Neutrophil (primary cell): ENCODE data around the gene TPD52L2.
A peak's percentile ranks its signal among the peaks of the same experiment; 100 is the strongest.
"Not testable (repeated sequence)": the region's sequence is repeated elsewhere in the genome, so short reads cannot be mapped to it uniquely, and the experiment has no call there.

Source experiments
- H3K27ac ChIP-seq: fragments of 200-600 bp; sonication (generic); 2 replicates; pipeline ENCODE4 v1.5.1; 2016; ENCODE audit warnings: mild to moderate bottlenecking, moderate library complexity
- H3K27me3 ChIP-seq: fragments of 200-600 bp; sonication (generic); 2 replicates; pipeline ENCODE4 v1.6.0; 2016; ENCODE audit warnings: mild to moderate bottlenecking
- H3K36me3 ChIP-seq: fragments of 200-600 bp; sonication (generic); 2 replicates; pipeline ENCODE4 v1.5.1; 2017
- H3K4me1 ChIP-seq, 2 experiments: fragments of 200-600 bp in 1 of 2; sonication (generic) in 1 of 2; 1 replicate in 1 of 2; 2 replicates in 1 of 2; pipeline versions ENCODE4 v1.5.1 to v1.6.1; 2013 to 2016; ENCODE audit warnings: low read depth in 1 of 2, low read length in 1 of 2, mild to moderate bottlenecking in 1 of 2, moderate library complexity in 1 of 2; ENCODE audit not compliant: control insufficient read depth in 1 of 2, insufficient read depth in 1 of 2
- H3K4me3 ChIP-seq, 2 experiments: fragments of 200-600 bp in 1 of 2; sonication (generic) in 1 of 2; 1 replicate in 1 of 2; 2 replicates in 1 of 2; pipeline ENCODE4 v1.5.1; 2013 to 2016; ENCODE audit warnings: low read depth in 1 of 2, low read length in 1 of 2, mild to moderate bottlenecking in 1 of 2, moderate library complexity in 1 of 2
- H3K9me3 ChIP-seq: fragments of 200-600 bp; sonication (generic); 2 replicates; pipeline ENCODE4 v1.5.1; 2016
- CTCF ChIP-seq: fragments of 200-600 bp; sonication (generic); IDR thresholded peaks from 2 replicates; pipeline ENCODE4 v1.5.1; 2016; ENCODE audit warnings: antibody characterized with exemption

The TPD52L2 gene

GRCh38 chr20:63861365-63861934 lies 3.6 kb upstream of the TPD52L2 start, which contains the start of gene ABHD16B:
Gene ABHD16B, plus strand, starts transcription at chr20:63861498. Its CDS starts 43 bp downstream, at chr20:63861541.
- Histone ChIP-seq H3K27ac (peak within 1 kb of the TSS; percentile 99), H3K4me1 (peaks cover 67 to 75% of the 10 kb centered on the region in 2 experiments), H3K4me3 (peak within 1 kb of the TSS; percentile 18 to 36), H3K36me3 (peaks cover 8% of the 10 kb centered on the region), H3K9me3 (no peaks in the 10 kb centered on the region), H3K27me3 (peaks cover 28% of the 10 kb centered on the region)
- no peak for TF ChIP-seq CTCF

GRCh38 chr20:63861981-63862901 lies 2.8 kb upstream of the TPD52L2 start:
- Histone ChIP-seq H3K4me1 (peaks cover 75 to 83% of the 10 kb centered on the region in 2 experiments), H3K36me3 (peaks cover 13% of the 10 kb centered on the region), H3K27ac (peak overlapping the region; percentile 99), H3K4me3 (peak overlapping the region in 1 of 2 experiments; percentile 86), H3K9me3 (no peaks in the 10 kb centered on the region), H3K27me3 (peaks cover 21% of the 10 kb centered on the region)
- TF ChIP-seq CTCF = no peak

GRCh38 chr20:63863021-63863797 lies 1.9 kb upstream of the TPD52L2 start:
- Histone ChIP-seq H3K27ac (peak overlapping the region; percentile 99), H3K36me3 (peaks cover 17% of the 10 kb centered on the region), H3K4me3 (peak overlapping the region; percentile 86 to 96), H3K27me3 (peaks cover 11% of the 10 kb centered on the region), H3K4me1 (peaks cover 85 to 86% of the 10 kb centered on the region in 2 experiments), H3K9me3 (no peaks in the 10 kb centered on the region)
- TF ChIP-seq CTCF = no peak

- peak; percentile 90 for TF ChIP-seq CTCF
- peaks cover 25% of the 10 kb centered on the region for H3K36me3 ChIP-seq
- peak overlapping the region; percentile 86 to 96 for H3K4me3 ChIP-seq
- peaks cover 86 to 87% of the 10 kb centered on the region in 2 experiments for H3K4me1 ChIP-seq
- H3K27me3 ChIP-seq = peaks cover 3% of the 10 kb centered on the region
- no peaks in the 10 kb centered on the region for H3K9me3 ChIP-seq
- peak overlapping the region; percentile 99 for H3K27ac ChIP-seq
Measured at GRCh38 chr20:63863798-63864544, 1.1 kb upstream of the TPD52L2 start.

- Histone ChIP-seq H3K27me3 (no peaks in the 10 kb centered on the region), H3K4me1 (peaks cover 87 to 92% of the 10 kb centered on the region in 2 experiments)
Measured at GRCh38 chr20:63864545-63864977, 509 bp upstream of the TPD52L2 start.

GRCh38 chr20:63867042-63867441 lies 2.0 kb downstream of the TPD52L2 start:
- Histone ChIP-seq H3K4me1 (peaks cover 64 to 76% of the 10 kb centered on the region in 2 experiments), H3K36me3 (peaks cover 50% of the 10 kb centered on the region), H3K27ac (peak overlapping the region; percentile 99), H3K4me3 (peak overlapping the region; percentile 86 to 96)
- H3K27me3 ChIP-seq, H3K9me3 ChIP-seq: not testable (repeated sequence)

More at GRCh38 chr20:63864545-63864977, 509 bp upstream of the TPD52L2 start:
- peak overlapping the region; percentile 99 for H3K27ac ChIP-seq
- peaks cover 31% of the 10 kb centered on the region for H3K36me3 ChIP-seq
- H3K4me3 ChIP-seq = peak overlapping the region; percentile 86 to 96
- no peak for TF ChIP-seq CTCF
- H3K9me3 ChIP-seq = no peaks in the 10 kb centered on the region
